SJSA1 (cell line): ENCODE measurements around the gene RSPO3. TPM values are rescaled to one million over a fixed set of nuclear protein-coding genes. Genes with fewer than 3 reads are reported as not detected.

Source experiments
- DNase-seq, 2 experiments: peaks; one replicate each; pipeline ENCODE4 v3.0.0-alpha.2; 2015 to 2020; ENCODE audit warnings: low spot score in 2 of 2, low read depth in 1 of 2
- H3K27ac ChIP-seq: fragments of 250-450 bp; sonication (Bioruptor Pico); 2 replicates; pipeline ENCODE4 v1.5.1; 2020; ENCODE audit warnings: mild to moderate bottlenecking, moderate library complexity
- H3K27me3 ChIP-seq: fragments of 250-450 bp; sonication (Bioruptor Pico); replicated peaks from 2 replicates; pipeline ENCODE4 v1.5.1; 2020; ENCODE audit warnings: mild to moderate bottlenecking, moderate library complexity
- H3K36me3 ChIP-seq: fragments of 250-450 bp; sonication (Bioruptor Pico); 2 replicates; pipeline ENCODE4 v1.5.1; 2020; ENCODE audit warnings: mild to moderate bottlenecking
- H3K4me1 ChIP-seq: fragments of 250-450 bp; sonication (Bioruptor Pico); replicated peaks from 2 replicates; pipeline ENCODE4 v1.6.1; 2021; ENCODE audit warnings: mild to moderate bottlenecking
- H3K4me3 ChIP-seq: fragments of 250-450 bp; sonication (Bioruptor Pico); 2 replicates; pipeline ENCODE4 v1.5.1; 2020; ENCODE audit warnings: mild to moderate bottlenecking
- H3K9me3 ChIP-seq: fragments of 250-450 bp; sonication (Bioruptor Pico); replicated peaks from 2 replicates; pipeline ENCODE4 v1.5.1; 2020; ENCODE audit warnings: mild to moderate bottlenecking
- total RNA-seq: library from RNA; depleted of rRNA; stranded (reverse); fragments of >200 nt; shearing (Covaris generic); gene quantifications from 2 replicates; pipeline ENCODE4 v1.2.3, GENCODE V29; 2014

The RSPO3 gene
- total RNA-seq, 1 experiment from 2014 or later: not detected

- H3K27me3 ChIP-seq: no peaks in the 10 kb centered on the region; the same call in 1 of the 2 replicates
- no peaks in the 10 kb centered on the region for H3K36me3 ChIP-seq
- no peaks in the 10 kb centered on the region for H3K9me3 ChIP-seq
- H3K27ac ChIP-seq: no peak overlapping the region
- no peak overlapping the region for H3K4me3 ChIP-seq
- H3K4me1 ChIP-seq: peaks cover 11% of the 10 kb centered on the region
- DNase-seq: no peak
These were observed 29.1 kb downstream of the RSPO3 start for GRCh38 chr6:127147534-127147933.

- Histone ChIP-seq H3K36me3 (no peaks in the 10 kb centered on the region), H3K4me3 (no peak overlapping the region), H3K4me1 (peaks cover 11% of the 10 kb centered on the region), H3K27me3 (peaks cover 7% of the 10 kb centered on the region), H3K9me3 (no peaks in the 10 kb centered on the region), H3K27ac (no peak overlapping the region)
- no peak for DNase-seq
These were observed 30.0 kb downstream of the RSPO3 start for GRCh38 chr6:127148511-127148910.

GRCh38 chr6:127154509-127154908 is 36.0 kb downstream of the RSPO3 start:
- peaks cover 22% of the 10 kb centered on the region for H3K27me3 ChIP-seq

GRCh38 chr6:127160484-127160883 is 42.0 kb downstream of the RSPO3 start:
- H3K4me3 ChIP-seq: no peak overlapping the region

More at GRCh38 chr6:127154509-127154908, 36.0 kb downstream of the RSPO3 start:
- H3K4me1 ChIP-seq: no peaks in the 10 kb centered on the region
- no peaks in the 10 kb centered on the region for H3K36me3 ChIP-seq
- H3K4me3 ChIP-seq: no peak overlapping the region
- no peak overlapping the region for H3K27ac ChIP-seq
- no peaks in the 10 kb centered on the region for H3K9me3 ChIP-seq
- no peak for DNase-seq

GRCh38 chr6:127162836-127163235 is 44.4 kb downstream of the RSPO3 start:
- no peaks in the 10 kb centered on the region for H3K4me1 ChIP-seq
- H3K27ac ChIP-seq: no peak overlapping the region
- no peaks in the 10 kb centered on the region for H3K9me3 ChIP-seq
- H3K4me3 ChIP-seq: no peak overlapping the region
- no peak for DNase-seq
- no peaks in the 10 kb centered on the region for H3K36me3 ChIP-seq
- H3K27me3 ChIP-seq: no peaks in the 10 kb centered on the region; the same call in 1 of the 2 replicates

More at GRCh38 chr6:127160484-127160883, 42.0 kb downstream of the RSPO3 start:
- DNase-seq: no peak
- H3K27ac ChIP-seq: no peak overlapping the region
- no peaks in the 10 kb centered on the region for H3K4me1 ChIP-seq
- H3K36me3 ChIP-seq: no peaks in the 10 kb centered on the region
- no peaks in the 10 kb centered on the region for H3K9me3 ChIP-seq
- peaks cover 10% of the 10 kb centered on the region for H3K27me3 ChIP-seq

- H3K9me3 ChIP-seq: no peaks in the 10 kb centered on the region
- H3K36me3 ChIP-seq: no peaks in the 10 kb centered on the region
- H3K27ac ChIP-seq: no peak overlapping the region
- H3K4me1 ChIP-seq: no peaks in the 10 kb centered on the region
- no peaks in the 10 kb centered on the region; the same call in 1 of the 2 replicates for H3K27me3 ChIP-seq
- no peak overlapping the region for H3K4me3 ChIP-seq
- no peak for DNase-seq
These were observed 45.6 kb downstream of the RSPO3 start for GRCh38 chr6:127164036-127164435.

- Histone ChIP-seq H3K4me1 (no peaks in the 10 kb centered on the region), H3K27me3 (no peaks in the 10 kb centered on the region; the same call in 1 of the 2 replicates), H3K36me3 (no peaks in the 10 kb centered on the region), H3K27ac (no peak overlapping the region), H3K9me3 (no peaks in the 10 kb centered on the region), H3K4me3 (no peak overlapping the region)
- no peak for DNase-seq
These were observed 46.1 kb downstream of the RSPO3 start for GRCh38 chr6:127164565-127164964.

GRCh38 chr6:127173156-127173940 is 54.9 kb downstream of the RSPO3 start:
- H3K4me3 ChIP-seq: no peak overlapping the region
- H3K27me3 ChIP-seq: no peaks in the 10 kb centered on the region
- no peak for DNase-seq
- H3K36me3 ChIP-seq: no peaks in the 10 kb centered on the region
- H3K27ac ChIP-seq: no peak overlapping the region
- H3K4me1 ChIP-seq: 0 out of 2 replicates have a peak, but pooled peaks cover 7% of the 10 kb centered on the region
- H3K9me3 ChIP-seq: no peaks in the 10 kb centered on the region

GRCh38 chr6:127176146-127176545 is 57.7 kb downstream of the RSPO3 start:
- H3K4me1 ChIP-seq: 0 out of 2 replicates have a peak, but pooled peaks cover 7% of the 10 kb centered on the region
- peak in 1 of 2 experiments; percentile 5 for DNase-seq
- no peak overlapping the region for H3K4me3 ChIP-seq
- H3K27ac ChIP-seq: no peak overlapping the region
- H3K9me3 ChIP-seq: no peaks in the 10 kb centered on the region
- no peaks in the 10 kb centered on the region for H3K36me3 ChIP-seq
- no peaks in the 10 kb centered on the region for H3K27me3 ChIP-seq

- Histone ChIP-seq H3K4me1 (0 out of 2 replicates have a peak, but pooled peaks cover 7% of the 10 kb centered on the region), H3K27ac (no peak overlapping the region)
- DNase-seq: no peak
These were observed 58.8 kb downstream of the RSPO3 start for GRCh38 chr6:127177030-127177922.

GRCh38 chr6:127177923-127178231 is 59.4 kb downstream of the RSPO3 start:
- Histone ChIP-seq H3K4me3 (no peak overlapping the region), H3K9me3 (no peaks in the 10 kb centered on the region), H3K27ac (no peak overlapping the region), H3K27me3 (no peaks in the 10 kb centered on the region), H3K36me3 (no peaks in the 10 kb centered on the region), H3K4me1 (0 out of 2 replicates have a peak, but pooled peaks cover 7% of the 10 kb centered on the region)
- DNase-seq: no peak

More at GRCh38 chr6:127177030-127177922, 58.8 kb downstream of the RSPO3 start:
- Histone ChIP-seq H3K27me3 (no peaks in the 10 kb centered on the region), H3K36me3 (no peaks in the 10 kb centered on the region), H3K9me3 (no peaks in the 10 kb centered on the region), H3K4me3 (no peak overlapping the region)

GRCh38 chr6:127178746-127179145 is 60.3 kb downstream of the RSPO3 start:
- Histone ChIP-seq H3K9me3 (no peaks in the 10 kb centered on the region), H3K4me3 (no peak overlapping the region), H3K27ac (no peak overlapping the region), H3K27me3 (no peaks in the 10 kb centered on the region), H3K4me1 (0 out of 2 replicates have a peak, but pooled peaks cover 7% of the 10 kb centered on the region), H3K36me3 (no peaks in the 10 kb centered on the region)
- DNase-seq: no peak

GRCh38 chr6:127180426-127180825 is 62.0 kb downstream of the RSPO3 start:
- Histone ChIP-seq H3K4me3 (no peak overlapping the region), H3K36me3 (no peaks in the 10 kb centered on the region), H3K4me1 (0 out of 2 replicates have a peak, but pooled peaks cover 7% of the 10 kb centered on the region), H3K27me3 (no peaks in the 10 kb centered on the region), H3K27ac (no peak overlapping the region), H3K9me3 (no peaks in the 10 kb centered on the region)
- no peak for DNase-seq

- no peaks in the 10 kb centered on the region for H3K36me3 ChIP-seq
- H3K27me3 ChIP-seq: no peaks in the 10 kb centered on the region
- no peak overlapping the region for H3K27ac ChIP-seq
- H3K9me3 ChIP-seq: no peaks in the 10 kb centered on the region
- DNase-seq: no peak
- no peak overlapping the region for H3K4me3 ChIP-seq
- no peaks in the 10 kb centered on the region for H3K4me1 ChIP-seq
These were observed 64.0 kb downstream of the RSPO3 start for GRCh38 chr6:127182501-127182900.
